Measurements from ENCODE around the gene DIRAS1. TPM values are rescaled to one million over a fixed set of nuclear protein-coding genes. Genes with fewer than 3 reads are reported as not detected.
A peak's percentile ranks its signal among the peaks of the same experiment; 100 is the strongest.

DIRAS1 gene
- total and polyA plus RNA-seq, 8 donors = 2.4 to 16.3 (median 3.4) TPM

DNA sequence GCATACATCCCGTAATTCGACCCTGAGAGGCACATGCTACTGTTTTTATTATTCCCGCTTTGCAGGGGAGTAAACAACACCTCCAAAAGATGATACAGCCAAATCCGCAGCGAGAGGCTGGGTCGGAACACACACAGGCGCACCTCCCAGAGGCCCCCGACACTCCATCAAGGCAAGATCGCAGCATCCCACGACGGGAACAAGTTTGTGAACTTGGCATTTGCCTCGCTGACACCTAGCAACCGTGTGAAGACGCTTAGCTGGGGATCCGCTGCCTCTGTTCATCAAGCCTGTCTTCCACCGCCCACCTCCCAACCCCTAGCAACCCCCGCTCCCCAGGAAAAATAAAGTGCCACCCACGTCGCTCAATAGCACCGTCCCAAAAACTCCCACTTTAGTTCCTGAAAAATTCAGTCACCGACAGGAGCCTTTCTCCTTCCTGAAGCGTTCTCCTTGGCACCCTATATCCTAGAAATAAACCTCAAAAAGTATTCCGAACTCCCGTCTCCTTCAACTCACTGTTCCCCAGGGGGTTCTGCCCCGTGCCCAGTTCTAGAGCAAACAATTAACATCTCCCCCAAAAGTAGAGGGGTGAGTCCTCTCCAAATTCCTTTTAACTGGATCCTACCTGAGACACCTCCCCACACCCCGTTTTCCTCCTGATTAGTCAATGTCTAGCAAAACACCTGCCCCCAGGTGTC is 20.4 kb downstream of the DIRAS1 start:
- DNase-seq (no peak), ATAC-seq (no peak), FAIRE-seq (no peak)
- H3K4me3 ChIP-seq = no peak overlapping the region
- H3K27me3 ChIP-seq = no peaks in the 10 kb centered on the region
- intact Hi-C loops (cut with DNase I) = no loop called here
- no peak overlapping the region for H3K27ac ChIP-seq
- TF ChIP-seq, protein P1, sequence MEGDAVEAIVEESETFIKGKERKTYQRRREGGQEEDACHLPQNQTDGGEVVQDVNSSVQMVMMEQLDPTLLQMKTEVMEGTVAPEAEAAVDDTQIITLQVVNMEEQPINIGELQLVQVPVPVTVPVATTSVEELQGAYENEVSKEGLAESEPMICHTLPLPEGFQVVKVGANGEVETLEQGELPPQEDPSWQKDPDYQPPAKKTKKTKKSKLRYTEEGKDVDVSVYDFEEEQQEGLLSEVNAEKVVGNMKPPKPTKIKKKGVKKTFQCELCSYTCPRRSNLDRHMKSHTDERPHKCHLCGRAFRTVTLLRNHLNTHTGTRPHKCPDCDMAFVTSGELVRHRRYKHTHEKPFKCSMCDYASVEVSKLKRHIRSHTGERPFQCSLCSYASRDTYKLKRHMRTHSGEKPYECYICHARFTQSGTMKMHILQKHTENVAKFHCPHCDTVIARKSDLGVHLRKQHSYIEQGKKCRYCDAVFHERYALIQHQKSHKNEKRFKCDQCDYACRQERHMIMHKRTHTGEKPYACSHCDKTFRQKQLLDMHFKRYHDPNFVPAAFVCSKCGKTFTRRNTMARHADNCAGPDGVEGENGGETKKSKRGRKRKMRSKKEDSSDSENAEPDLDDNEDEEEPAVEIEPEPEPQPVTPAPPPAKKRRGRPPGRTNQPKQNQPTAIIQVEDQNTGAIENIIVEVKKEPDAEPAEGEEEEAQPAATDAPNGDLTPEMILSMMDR (IDR thresholded peaks at IDR 0.05) = no peak
- no peaks in the 10 kb centered on the region for H3K4me1 ChIP-seq
- 58 to 60% methylated on average over 26 of the region's 26 CpGs for WGBS, 2 donors
- H3K9me3 ChIP-seq = no peaks in the 10 kb centered on the region
- H3K36me3 ChIP-seq = no peaks in the 10 kb centered on the region

DNA sequence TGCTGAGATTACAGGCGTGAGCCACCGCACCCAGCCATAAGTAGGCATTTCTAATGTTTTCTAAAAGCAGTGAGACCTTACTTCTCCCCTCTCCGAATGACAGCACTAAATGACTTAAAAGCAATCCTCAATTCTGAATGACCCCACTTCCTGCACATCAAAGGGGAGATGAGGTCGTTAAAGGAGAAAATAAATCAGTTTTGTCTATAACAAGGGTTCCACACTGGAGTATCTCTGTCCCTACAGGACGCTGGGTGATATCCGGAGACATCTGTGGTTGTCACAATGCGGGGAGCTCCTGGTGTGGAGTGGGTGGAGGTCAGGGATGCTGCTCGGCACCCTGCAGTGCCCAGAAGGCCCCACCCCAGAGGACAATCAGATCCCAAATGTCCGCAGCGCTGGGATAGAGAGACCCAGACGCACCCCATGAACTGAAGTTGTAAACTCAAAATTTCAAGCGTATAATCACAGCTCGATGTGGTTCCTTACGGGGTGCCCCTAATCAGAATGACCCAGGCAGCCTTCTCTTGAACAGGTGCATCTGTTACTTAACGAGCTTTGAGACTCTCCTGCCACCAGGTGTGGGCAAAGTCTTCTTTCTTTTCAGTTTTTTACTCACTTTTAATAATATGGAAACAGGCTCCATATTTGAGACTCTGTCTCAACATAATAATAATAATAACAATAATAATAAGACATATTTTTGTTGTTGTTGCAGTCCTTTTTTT is 21.6 kb downstream of the DIRAS1 start:
- FAIRE-seq (no peak), ATAC-seq (no peak), DNase-seq (no peak)
- Histone ChIP-seq H3K27me3 (no peaks in the 10 kb centered on the region), H3K9me3 (no peaks in the 10 kb centered on the region), H3K4me3 (no peak overlapping the region), H3K4me1 (no peaks in the 10 kb centered on the region), H3K36me3 (no peaks in the 10 kb centered on the region), H3K27ac (no peak overlapping the region)
- intact Hi-C loops (cut with DNase I) = no loop called here
- TF ChIP-seq, protein P1 (IDR thresholded peaks at IDR 0.05) = no peak
- 86 to 87% methylated on average over 15 of the region's 15 CpGs for WGBS, 2 donors

DNA sequence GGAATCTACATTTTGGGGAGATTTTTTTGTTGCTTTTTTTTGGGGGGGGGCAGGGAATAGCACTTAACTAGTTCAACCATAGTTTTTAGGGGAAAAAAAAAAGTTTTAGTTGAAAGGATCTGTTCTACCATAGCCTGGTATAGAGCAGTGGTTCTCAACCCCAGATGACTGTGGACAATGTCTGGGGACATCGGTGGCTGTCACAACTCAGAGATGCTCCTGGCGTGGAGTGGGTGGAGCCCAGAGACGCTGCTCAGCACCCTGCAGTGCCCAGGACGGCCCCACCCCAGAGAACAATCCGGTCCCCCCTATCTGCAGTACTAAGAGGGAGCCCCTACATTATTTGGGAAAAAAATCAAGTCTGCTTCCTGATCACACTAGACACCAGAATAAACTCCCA is 27.0 kb downstream of the DIRAS1 start:
- H3K27ac ChIP-seq = peak overlapping the region in 2 of 4 donors; percentile 76 to 81
- H3K27me3 ChIP-seq = no peaks in the 10 kb centered on the region
- no peak for DNase-seq
- intact Hi-C loops (cut with DNase I) = no loop called here
- no peaks in the 10 kb centered on the region for H3K9me3 ChIP-seq
- TF ChIP-seq, protein P1 (IDR thresholded peaks at IDR 0.05) = no peak
- 77 to 89% methylated on average over 5 of the region's 5 CpGs for WGBS, 2 donors
- H3K4me1 ChIP-seq = peaks cover 0 to 5% (median 0%) of the 10 kb centered on the region in 3 donors
- FAIRE-seq = no peak
- no peaks in the 10 kb centered on the region for H3K36me3 ChIP-seq
- ATAC-seq = no peak
- no peak overlapping the region for H3K4me3 ChIP-seq

DNA sequence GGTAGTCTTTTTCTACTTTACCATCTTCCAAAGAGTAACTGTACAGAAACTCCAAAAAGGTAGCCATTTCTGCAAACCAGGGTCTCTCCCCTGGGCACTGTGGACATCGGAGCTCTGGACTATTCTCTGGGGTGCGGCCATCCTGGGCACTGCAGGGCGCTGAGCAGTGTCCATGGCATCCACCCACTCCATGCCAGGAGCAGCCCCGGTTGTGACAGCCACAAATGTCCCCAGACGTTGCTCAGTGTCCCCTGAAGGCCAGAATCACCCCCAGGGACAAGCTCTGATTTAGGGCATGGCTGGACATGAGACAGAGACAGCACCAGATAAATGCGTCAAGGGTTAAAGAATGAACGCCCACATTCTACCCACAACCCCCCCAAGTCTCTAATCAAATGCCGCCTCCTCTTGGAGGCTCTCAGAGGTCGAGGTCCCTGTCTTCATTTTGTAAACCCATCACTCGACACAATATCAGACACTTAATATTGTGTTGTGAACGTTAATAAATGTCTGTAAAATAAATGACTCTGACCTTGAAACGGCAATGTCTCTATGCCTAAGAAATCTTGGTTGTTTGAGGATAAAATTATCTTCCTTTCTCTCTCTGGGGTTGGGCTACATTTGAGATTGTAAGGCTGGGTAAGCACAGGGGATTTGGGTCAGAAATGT is 27.5 kb downstream of the DIRAS1 start:
- TF ChIP-seq, protein P1 (IDR thresholded peaks at IDR 0.05) = no peak
- peaks cover 0 to 5% (median 0%) of the 10 kb centered on the region in 3 donors for H3K4me1 ChIP-seq
- no peak overlapping the region for H3K4me3 ChIP-seq
- no peaks in the 10 kb centered on the region for H3K36me3 ChIP-seq
- WGBS, 2 donors = 46 to 49% methylated on average over 12 of the region's 12 CpGs
- H3K27me3 ChIP-seq = no peaks in the 10 kb centered on the region
- H3K9me3 ChIP-seq = no peaks in the 10 kb centered on the region
- intact Hi-C loops (cut with DNase I) = no loop called here
- DNase-seq (no peak), ATAC-seq (no peak), FAIRE-seq (no peak)
- peak overlapping the region in 1 of 4 donors; percentile 81 for H3K27ac ChIP-seq
